GM23338 (cell line): ENCODE results near the gene GRK7. TPM values are rescaled to one million over a fixed set of nuclear protein-coding genes. Genes with fewer than 3 reads are reported as not detected.

Experiments
- ATAC-seq: fragments of 200-7000 bp; cut with Tn5 transposase; 3 replicates; pipeline ENCODE4 v1.9.1; 2020
- DNase-seq: peaks from one replicate; pipeline ENCODE4 v3.0.0-alpha.2; 2015; ENCODE audit warnings: low spot score
- H2AFZ ChIP-seq: fragments of 200-600 bp; sonication (generic); 2 replicates; pipeline ENCODE4 v1.8.0; 2016; ENCODE audit warnings: antibody characterized with exemption, mild to moderate bottlenecking, moderate library complexity
- H3F3A ChIP-seq: fragments of 200-600 bp; sonication (generic); replicated peaks from 2 replicates; pipeline ENCODE4 v1.8.0; 2017; ENCODE audit warnings: antibody characterized with exemption, mixed run types, low read depth
- H3K27ac ChIP-seq: fragments of 200-600 bp; sonication (generic); 2 replicates; pipeline ENCODE4 v1.6.1; 2016; ENCODE audit warnings: low read depth
- H3K27me3 ChIP-seq: fragments of 200-600 bp; sonication (generic); 2 replicates; pipeline ENCODE4 v1.8.0; 2016; ENCODE audit warnings: mild to moderate bottlenecking, mixed run types, moderate library complexity; ENCODE audit not compliant: insufficient read depth
- H3K36me3 ChIP-seq: fragments of 200-600 bp; sonication (generic); 2 replicates; pipeline ENCODE4 v1.8.0; 2016; ENCODE audit warnings: mild to moderate bottlenecking; ENCODE audit not compliant: insufficient read depth
- H3K4me1 ChIP-seq: fragments of 200-600 bp; sonication (generic); 2 replicates; pipeline ENCODE4 v1.8.0; 2016; ENCODE audit warnings: mild to moderate bottlenecking, moderate library complexity; ENCODE audit not compliant: insufficient read depth
- H3K4me2 ChIP-seq: fragments of 200-600 bp; sonication (generic); 2 replicates; pipeline ENCODE4 v1.7.1; 2017; ENCODE audit warnings: mixed run types
- H3K4me3 ChIP-seq: fragments of 200-600 bp; sonication (generic); 2 replicates; pipeline ENCODE4 v1.6.1; 2016; ENCODE audit warnings: mixed run types
- H3K79me2 ChIP-seq: fragments of 200-600 bp; sonication (generic); replicated peaks from 2 replicates; pipeline ENCODE4 v1.8.0; 2017; ENCODE audit warnings: mild to moderate bottlenecking; ENCODE audit not compliant: insufficient read depth
- H3K9me2 ChIP-seq: fragments of 200-600 bp; sonication (generic); 2 replicates; pipeline ENCODE4 v1.8.0; 2017; ENCODE audit not compliant: insufficient read depth
- H4K20me1 ChIP-seq: fragments of 200-600 bp; sonication (generic); replicated peaks from 2 replicates; pipeline ENCODE4 v1.8.0; 2017; ENCODE audit warnings: mild to moderate bottlenecking; ENCODE audit not compliant: insufficient read depth
- H3K27ac Mint-ChIP-seq: 2 replicates; pipeline ENCODE4 v1.8.0; 2020; ENCODE audit warnings: inconsistent platforms, mild to moderate bottlenecking, moderate library complexity, mixed read lengths
- H3K27me3 Mint-ChIP-seq: 3 replicates; pipeline ENCODE4 v1.8.0; 2022; ENCODE audit warnings: low read depth, mild to moderate bottlenecking, moderate library complexity, mixed read lengths, inconsistent platforms; ENCODE audit not compliant: insufficient read depth, poor library complexity
- H3K36me3 Mint-ChIP-seq: 3 replicates; pipeline ENCODE4 v1.8.0; 2021; ENCODE audit warnings: low read depth, mild to moderate bottlenecking, inconsistent platforms, moderate library complexity, mixed read lengths
- H3K4me1 Mint-ChIP-seq: 3 replicates; pipeline ENCODE4 v1.8.0; 2020; ENCODE audit warnings: mild to moderate bottlenecking, inconsistent platforms, mixed read lengths
- H3K4me3 Mint-ChIP-seq: 3 replicates; pipeline ENCODE4 v1.8.0; 2021; ENCODE audit warnings: moderate library complexity, mild to moderate bottlenecking, inconsistent platforms, mixed read lengths
- H3K9me3 Mint-ChIP-seq: 3 replicates; pipeline ENCODE4 v1.8.0; 2020; ENCODE audit warnings: moderate library complexity, mild to moderate bottlenecking, inconsistent platforms, mixed read lengths
- CREB1 ChIP-seq: fragments of 250-450 bp; sonication (Bioruptor Pico); IDR thresholded peaks from 2 replicates; pipeline ENCODE4 v1.5.0; 2020; ENCODE audit warnings: low read depth, mild to moderate bottlenecking, moderate library complexity
- EZH2 ChIP-seq: fragments of 200-600 bp; sonication (generic); IDR thresholded peaks from one replicate; pipeline ENCODE4 v1.8.0; 2017; ENCODE audit warnings: antibody characterized with exemption, mild to moderate bottlenecking, low read depth; ENCODE audit not compliant: unreplicated experiment
- EZH2phosphoT487 ChIP-seq: fragments of 200-600 bp; sonication (generic); IDR thresholded peaks from one replicate; pipeline ENCODE4 v1.8.1; 2018; ENCODE audit warnings: antibody characterized with exemption; ENCODE audit not compliant: unreplicated experiment
- JUNB ChIP-seq: IDR thresholded peaks from one replicate; pipeline ENCODE4 v1.6.1; 2016; ENCODE audit warnings: antibody characterized with exemption; ENCODE audit not compliant: unreplicated experiment
- NANOG ChIP-seq: IDR thresholded peaks from 2 replicates; pipeline ENCODE4 v1.6.1; 2016; ENCODE audit warnings: antibody characterized with exemption, borderline replicate concordance
- POLR2AphosphoS5 ChIP-seq: IDR thresholded peaks from 2 replicates; pipeline ENCODE4 v1.6.1; 2016; ENCODE audit warnings: antibody characterized with exemption, low read depth
- STAT1 ChIP-seq: IDR thresholded peaks from one replicate; pipeline ENCODE4 v1.6.1; 2016; ENCODE audit warnings: antibody characterized with exemption; ENCODE audit not compliant: unreplicated experiment
- ZNF114 ChIP-seq: fragments of 250-450 bp; sonication (Bioruptor Pico); IDR thresholded peaks from 2 replicates; pipeline ENCODE4 v1.5.0; 2020; ENCODE audit warnings: mild to moderate bottlenecking, moderate library complexity
- ZNF331 ChIP-seq: fragments of 250-450 bp; sonication (Bioruptor Pico); IDR thresholded peaks from 2 replicates; pipeline ENCODE4 v1.5.0; 2020; ENCODE audit warnings: low read depth, mild to moderate bottlenecking, moderate library complexity
- polyA plus RNA-seq: library from polyadenylated mRNA; unstranded; fragments of >200 nt; fragmentation: Nextera tagmentation; extraction: Ambion mirVana; gene quantifications from 2 replicates; pipeline ENCODE4 v1.2.1, GENCODE V29; 2016
- total RNA-seq: library from RNA; depleted of rRNA; stranded (reverse); fragments of >200 nt; shearing (Covaris generic); gene quantifications from 2 replicates; pipeline ENCODE4 v1.2.3, GENCODE V29; 2014
- TF ChIP-seq, protein P1 (sequence below): IDR thresholded peaks from one replicate; pipeline ENCODE4 v1.6.1; 2018; ENCODE audit warnings: antibody characterized with exemption; ENCODE audit not compliant: unreplicated experiment
- TF ChIP-seq, protein P2 (sequence below): fragments of 250-450 bp; sonication (Bioruptor Pico); IDR thresholded peaks from 2 replicates; pipeline ENCODE4 v1.5.0; 2020; ENCODE audit warnings: mild to moderate bottlenecking, moderate library complexity
- TF ChIP-seq, protein P3 (sequence below), 2 experiments: fragments of 200-600 bp in 1 of 2; sonication (generic) in 1 of 2; conservative IDR thresholded peaks; 2 replicates each; pipeline versions ENCODE4 v1.5.1 to v1.6.1; 2016 to 2017; ENCODE audit warnings: antibody characterized with exemption in 2 of 2, low read depth in 2 of 2, mild to moderate bottlenecking in 2 of 2, moderate library complexity in 1 of 2
- TF ChIP-seq, protein P4 (sequence below): IDR thresholded peaks from 2 replicates; pipeline ENCODE4 v1.6.1; 2016; ENCODE audit warnings: antibody characterized with exemption

GRK7 gene
- total and polyA plus RNA-seq, 2 experiments from 2014 or later = not detected

DNA sequence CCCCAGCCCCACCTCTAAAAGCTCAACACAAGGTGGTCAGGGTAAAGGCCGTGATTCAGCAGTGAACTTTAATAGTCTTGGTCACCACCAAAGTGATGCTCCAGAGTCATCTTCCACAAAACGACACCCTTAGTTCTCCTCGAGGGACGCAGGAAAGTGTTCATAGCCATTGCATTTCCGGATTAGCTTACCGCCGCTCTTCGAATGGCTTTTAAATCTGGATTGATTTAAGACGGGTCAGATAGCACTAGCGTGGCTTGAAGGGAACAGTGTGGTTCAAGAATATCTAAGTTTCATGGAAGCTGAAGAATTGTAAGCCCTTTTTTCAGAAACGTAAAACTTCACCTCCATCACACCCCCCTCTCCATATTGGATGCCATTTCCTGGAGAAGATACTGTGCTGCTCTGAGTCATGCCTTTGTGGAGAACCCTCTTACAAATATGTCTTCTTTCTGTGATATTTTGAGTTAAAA, 24.3 kb upstream of the GRK7 start:
- H3K27ac Mint-ChIP-seq = peak overlapping the region; percentile 97
- H3K36me3 Mint-ChIP-seq = peaks cover 13% of the 10 kb centered on the region
- peak overlapping the region; percentile 78 for H3K4me2 ChIP-seq
- peak overlapping the region; percentile 96; the same call in 1 of the 2 replicates for H2AFZ ChIP-seq
- no peaks in the 10 kb centered on the region for H3K27me3 ChIP-seq
- ATAC-seq (peak; percentile 4; the same call in 2 of the 3 replicates), DNase-seq (no peak)
- H3K4me3 ChIP-seq = peak overlapping the region; percentile 92
- H3K79me2 ChIP-seq = peaks cover 56% of the 10 kb centered on the region
- H3K36me3 ChIP-seq = no peaks in the 10 kb centered on the region
- H4K20me1 ChIP-seq = peaks cover 14% of the 10 kb centered on the region
- H3K27me3 Mint-ChIP-seq = peaks cover 9% of the 10 kb centered on the region
- H3K4me1 ChIP-seq = peaks cover 10% of the 10 kb centered on the region
- no peaks in the 10 kb centered on the region for H3K9me2 ChIP-seq
- H3K27ac ChIP-seq = peak overlapping the region; percentile 90
- H3F3A ChIP-seq = no peaks in the 10 kb centered on the region
- peaks cover 12% of the 10 kb centered on the region for H3K4me1 Mint-ChIP-seq
- H3K4me3 Mint-ChIP-seq = peak overlapping the region; percentile 94
- TF ChIP-seq, protein P1, sequence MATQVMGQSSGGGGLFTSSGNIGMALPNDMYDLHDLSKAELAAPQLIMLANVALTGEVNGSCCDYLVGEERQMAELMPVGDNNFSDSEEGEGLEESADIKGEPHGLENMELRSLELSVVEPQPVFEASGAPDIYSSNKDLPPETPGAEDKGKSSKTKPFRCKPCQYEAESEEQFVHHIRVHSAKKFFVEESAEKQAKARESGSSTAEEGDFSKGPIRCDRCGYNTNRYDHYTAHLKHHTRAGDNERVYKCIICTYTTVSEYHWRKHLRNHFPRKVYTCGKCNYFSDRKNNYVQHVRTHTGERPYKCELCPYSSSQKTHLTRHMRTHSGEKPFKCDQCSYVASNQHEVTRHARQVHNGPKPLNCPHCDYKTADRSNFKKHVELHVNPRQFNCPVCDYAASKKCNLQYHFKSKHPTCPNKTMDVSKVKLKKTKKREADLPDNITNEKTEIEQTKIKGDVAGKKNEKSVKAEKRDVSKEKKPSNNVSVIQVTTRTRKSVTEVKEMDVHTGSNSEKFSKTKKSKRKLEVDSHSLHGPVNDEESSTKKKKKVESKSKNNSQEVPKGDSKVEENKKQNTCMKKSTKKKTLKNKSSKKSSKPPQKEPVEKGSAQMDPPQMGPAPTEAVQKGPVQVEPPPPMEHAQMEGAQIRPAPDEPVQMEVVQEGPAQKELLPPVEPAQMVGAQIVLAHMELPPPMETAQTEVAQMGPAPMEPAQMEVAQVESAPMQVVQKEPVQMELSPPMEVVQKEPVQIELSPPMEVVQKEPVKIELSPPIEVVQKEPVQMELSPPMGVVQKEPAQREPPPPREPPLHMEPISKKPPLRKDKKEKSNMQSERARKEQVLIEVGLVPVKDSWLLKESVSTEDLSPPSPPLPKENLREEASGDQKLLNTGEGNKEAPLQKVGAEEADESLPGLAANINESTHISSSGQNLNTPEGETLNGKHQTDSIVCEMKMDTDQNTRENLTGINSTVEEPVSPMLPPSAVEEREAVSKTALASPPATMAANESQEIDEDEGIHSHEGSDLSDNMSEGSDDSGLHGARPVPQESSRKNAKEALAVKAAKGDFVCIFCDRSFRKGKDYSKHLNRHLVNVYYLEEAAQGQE = no peak
- TF ChIP-seq CREB1 = no peak
- no peak for TF ChIP-seq EZH2phosphoT487
- no peak for TF ChIP-seq JUNB
- TF ChIP-seq EZH2 = no peak
- no peak for TF ChIP-seq POLR2AphosphoS5
- TF ChIP-seq ZNF114 (CRISPR knock-in tag) = no peak
- no peak; the same call in 1 of the 2 replicates for TF ChIP-seq NANOG
- TF ChIP-seq, protein P2, sequence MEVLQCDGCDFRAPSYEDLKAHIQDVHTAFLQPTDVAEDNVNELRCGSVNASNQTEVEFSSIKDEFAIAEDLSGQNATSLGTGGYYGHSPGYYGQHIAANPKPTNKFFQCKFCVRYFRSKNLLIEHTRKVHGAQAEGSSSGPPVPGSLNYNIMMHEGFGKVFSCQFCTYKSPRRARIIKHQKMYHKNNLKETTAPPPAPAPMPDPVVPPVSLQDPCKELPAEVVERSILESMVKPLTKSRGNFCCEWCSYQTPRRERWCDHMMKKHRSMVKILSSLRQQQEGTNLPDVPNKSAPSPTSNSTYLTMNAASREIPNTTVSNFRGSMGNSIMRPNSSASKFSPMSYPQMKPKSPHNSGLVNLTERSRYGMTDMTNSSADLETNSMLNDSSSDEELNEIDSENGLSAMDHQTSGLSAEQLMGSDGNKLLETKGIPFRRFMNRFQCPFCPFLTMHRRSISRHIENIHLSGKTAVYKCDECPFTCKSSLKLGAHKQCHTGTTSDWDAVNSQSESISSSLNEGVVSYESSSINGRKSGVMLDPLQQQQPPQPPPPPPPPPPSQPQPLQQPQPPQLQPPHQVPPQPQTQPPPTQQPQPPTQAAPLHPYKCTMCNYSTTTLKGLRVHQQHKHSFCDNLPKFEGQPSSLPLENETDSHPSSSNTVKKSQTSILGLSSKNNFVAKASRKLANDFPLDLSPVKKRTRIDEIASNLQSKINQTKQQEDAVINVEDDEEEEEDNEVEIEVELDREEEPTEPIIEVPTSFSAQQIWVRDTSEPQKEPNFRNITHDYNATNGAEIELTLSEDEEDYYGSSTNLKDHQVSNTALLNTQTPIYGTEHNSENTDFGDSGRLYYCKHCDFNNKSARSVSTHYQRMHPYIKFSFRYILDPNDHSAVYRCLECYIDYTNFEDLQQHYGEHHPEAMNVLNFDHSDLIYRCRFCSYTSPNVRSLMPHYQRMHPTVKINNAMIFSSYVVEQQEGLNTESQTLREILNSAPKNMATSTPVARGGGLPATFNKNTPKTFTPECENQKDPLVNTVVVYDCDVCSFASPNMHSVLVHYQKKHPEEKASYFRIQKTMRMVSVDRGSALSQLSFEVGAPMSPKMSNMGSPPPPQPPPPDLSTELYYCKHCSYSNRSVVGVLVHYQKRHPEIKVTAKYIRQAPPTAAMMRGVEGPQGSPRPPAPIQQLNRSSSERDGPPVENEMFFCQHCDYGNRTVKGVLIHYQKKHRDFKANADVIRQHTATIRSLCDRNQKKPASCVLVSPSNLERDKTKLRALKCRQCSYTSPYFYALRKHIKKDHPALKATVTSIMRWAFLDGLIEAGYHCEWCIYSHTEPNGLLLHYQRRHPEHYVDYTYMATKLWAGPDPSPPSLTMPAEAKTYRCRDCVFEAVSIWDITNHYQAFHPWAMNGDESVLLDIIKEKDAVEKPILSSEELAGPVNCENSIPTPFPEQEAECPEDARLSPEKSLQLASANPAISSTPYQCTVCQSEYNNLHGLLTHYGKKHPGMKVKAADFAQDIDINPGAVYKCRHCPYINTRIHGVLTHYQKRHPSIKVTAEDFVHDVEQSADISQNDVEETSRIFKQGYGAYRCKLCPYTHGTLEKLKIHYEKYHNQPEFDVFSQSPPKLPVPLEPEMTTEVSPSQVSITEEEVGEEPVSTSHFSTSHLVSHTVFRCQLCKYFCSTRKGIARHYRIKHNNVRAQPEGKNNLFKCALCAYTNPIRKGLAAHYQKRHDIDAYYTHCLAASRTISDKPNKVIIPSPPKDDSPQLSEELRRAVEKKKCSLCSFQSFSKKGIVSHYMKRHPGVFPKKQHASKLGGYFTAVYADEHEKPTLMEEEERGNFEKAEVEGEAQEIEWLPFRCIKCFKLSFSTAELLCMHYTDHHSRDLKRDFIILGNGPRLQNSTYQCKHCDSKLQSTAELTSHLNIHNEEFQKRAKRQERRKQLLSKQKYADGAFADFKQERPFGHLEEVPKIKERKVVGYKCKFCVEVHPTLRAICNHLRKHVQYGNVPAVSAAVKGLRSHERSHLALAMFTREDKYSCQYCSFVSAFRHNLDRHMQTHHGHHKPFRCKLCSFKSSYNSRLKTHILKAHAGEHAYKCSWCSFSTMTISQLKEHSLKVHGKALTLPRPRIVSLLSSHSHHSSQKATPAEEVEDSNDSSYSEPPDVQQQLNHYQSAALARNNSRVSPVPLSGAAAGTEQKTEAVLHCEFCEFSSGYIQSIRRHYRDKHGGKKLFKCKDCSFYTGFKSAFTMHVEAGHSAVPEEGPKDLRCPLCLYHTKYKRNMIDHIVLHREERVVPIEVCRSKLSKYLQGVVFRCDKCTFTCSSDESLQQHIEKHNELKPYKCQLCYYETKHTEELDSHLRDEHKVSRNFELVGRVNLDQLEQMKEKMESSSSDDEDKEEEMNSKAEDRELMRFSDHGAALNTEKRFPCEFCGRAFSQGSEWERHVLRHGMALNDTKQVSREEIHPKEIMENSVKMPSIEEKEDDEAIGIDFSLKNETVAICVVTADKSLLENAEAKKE = no peak
- no peak for TF ChIP-seq ZNF331 (CRISPR knock-in tag)
- TF ChIP-seq, protein P3, sequence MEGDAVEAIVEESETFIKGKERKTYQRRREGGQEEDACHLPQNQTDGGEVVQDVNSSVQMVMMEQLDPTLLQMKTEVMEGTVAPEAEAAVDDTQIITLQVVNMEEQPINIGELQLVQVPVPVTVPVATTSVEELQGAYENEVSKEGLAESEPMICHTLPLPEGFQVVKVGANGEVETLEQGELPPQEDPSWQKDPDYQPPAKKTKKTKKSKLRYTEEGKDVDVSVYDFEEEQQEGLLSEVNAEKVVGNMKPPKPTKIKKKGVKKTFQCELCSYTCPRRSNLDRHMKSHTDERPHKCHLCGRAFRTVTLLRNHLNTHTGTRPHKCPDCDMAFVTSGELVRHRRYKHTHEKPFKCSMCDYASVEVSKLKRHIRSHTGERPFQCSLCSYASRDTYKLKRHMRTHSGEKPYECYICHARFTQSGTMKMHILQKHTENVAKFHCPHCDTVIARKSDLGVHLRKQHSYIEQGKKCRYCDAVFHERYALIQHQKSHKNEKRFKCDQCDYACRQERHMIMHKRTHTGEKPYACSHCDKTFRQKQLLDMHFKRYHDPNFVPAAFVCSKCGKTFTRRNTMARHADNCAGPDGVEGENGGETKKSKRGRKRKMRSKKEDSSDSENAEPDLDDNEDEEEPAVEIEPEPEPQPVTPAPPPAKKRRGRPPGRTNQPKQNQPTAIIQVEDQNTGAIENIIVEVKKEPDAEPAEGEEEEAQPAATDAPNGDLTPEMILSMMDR (conservative IDR thresholded peaks at IDR 0.05; ENCODE audit: low read depth in 2 of 2) = no peak
- TF ChIP-seq, protein P4, sequence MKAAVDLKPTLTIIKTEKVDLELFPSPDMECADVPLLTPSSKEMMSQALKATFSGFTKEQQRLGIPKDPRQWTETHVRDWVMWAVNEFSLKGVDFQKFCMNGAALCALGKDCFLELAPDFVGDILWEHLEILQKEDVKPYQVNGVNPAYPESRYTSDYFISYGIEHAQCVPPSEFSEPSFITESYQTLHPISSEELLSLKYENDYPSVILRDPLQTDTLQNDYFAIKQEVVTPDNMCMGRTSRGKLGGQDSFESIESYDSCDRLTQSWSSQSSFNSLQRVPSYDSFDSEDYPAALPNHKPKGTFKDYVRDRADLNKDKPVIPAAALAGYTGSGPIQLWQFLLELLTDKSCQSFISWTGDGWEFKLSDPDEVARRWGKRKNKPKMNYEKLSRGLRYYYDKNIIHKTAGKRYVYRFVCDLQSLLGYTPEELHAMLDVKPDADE = no peak
- TF ChIP-seq STAT1 = no peak
- no peaks in the 10 kb centered on the region for H3K9me3 Mint-ChIP-seq
